HL-60/S4 treated with retinoic acid at 250 ng/mL for 4 days and 3 days (cell line): ENCODE data around the gene PON3.

Experiments used
- in situ Hi-C: fragments of 300-500 bp; cut with MboI; formaldehyde crosslinking; loops from 2 replicates; pipeline ENCODE4 v1.7.0; 2022; ENCODE audit warnings: low sequenced_read_pairs

The PON3 gene

GRCh38 chr7:95342642-95343307, 53.4 kb downstream of the PON3 start:
- in situ Hi-C loops = no loop called here

- in situ Hi-C loops = no loop called here
Measured at GRCh38 chr7:95342029-95342428, 54.1 kb downstream of the PON3 start.

GRCh38 chr7:95340491-95340890, 55.7 kb downstream of the PON3 start:
- in situ Hi-C loops = no loop called here

- in situ Hi-C loops = no loop called here
Measured at GRCh38 chr7:95338832-95339231, 57.3 kb downstream of the PON3 start.

- in situ Hi-C loops = no loop called here
Measured at GRCh38 chr7:95335093-95335492, 61.1 kb downstream of the PON3 start.

- in situ Hi-C loops = no loop called here
Measured at GRCh38 chr7:95334447-95334846, 61.7 kb downstream of the PON3 start.

GRCh38 chr7:95330961-95331337, 65.2 kb downstream of the PON3 start:
- in situ Hi-C loops = no loop called here

GRCh38 chr7:95330204-95330960, 65.8 kb downstream of the PON3 start:
- in situ Hi-C loops = no loop called here

- in situ Hi-C loops = no loop called here
Measured at GRCh38 chr7:95327356-95327755, 68.8 kb downstream of the PON3 start.

- in situ Hi-C loops = no loop called here
Measured at GRCh38 chr7:95324431-95324830, 71.7 kb downstream of the PON3 start, which contains the start of gene PON1. PON1 (minus strand) TSS chr7:95324532; CDS start chr7:95324475, 57 bp downstream.

- in situ Hi-C loops = no loop called here
Measured at GRCh38 chr7:95323410-95324129, 72.6 kb downstream of the PON3 start.

GRCh38 chr7:95322854-95323253, 73.3 kb downstream of the PON3 start:
- in situ Hi-C loops = no loop called here

GRCh38 chr7:95322396-95322795, 73.8 kb downstream of the PON3 start:
- in situ Hi-C loops = no loop called here

GRCh38 chr7:95321720-95322119, 74.5 kb downstream of the PON3 start:
- in situ Hi-C loops = no loop called here

- in situ Hi-C loops = no loop called here
Measured at GRCh38 chr7:95320651-95321050, 75.5 kb downstream of the PON3 start.

GRCh38 chr7:95319570-95319969, 76.6 kb downstream of the PON3 start:
- in situ Hi-C loops = no loop called here

- in situ Hi-C loops = no loop called here
Measured at GRCh38 chr7:95318501-95319100, 77.6 kb downstream of the PON3 start.

- in situ Hi-C loops = no loop called here
Measured at GRCh38 chr7:95317966-95318365, 78.2 kb downstream of the PON3 start.

GRCh38 chr7:95317546-95317945, 78.6 kb downstream of the PON3 start:
- in situ Hi-C loops = no loop called here

- in situ Hi-C loops = no loop called here
Measured at GRCh38 chr7:95316588-95316987, 79.6 kb downstream of the PON3 start.

GRCh38 chr7:95312561-95312960, 83.6 kb downstream of the PON3 start:
- in situ Hi-C loops = no loop called here
